Measurements from ENCODE around the gene CDNF. TPM values are rescaled to one million over a fixed set of nuclear protein-coding genes. Genes with fewer than 3 reads are reported as not detected.

The CDNF gene
- total RNA-seq, 4 donors from 2014 or later = 2.6 to 9.1 (median 3.8) TPM; not detected in 1

DNA sequence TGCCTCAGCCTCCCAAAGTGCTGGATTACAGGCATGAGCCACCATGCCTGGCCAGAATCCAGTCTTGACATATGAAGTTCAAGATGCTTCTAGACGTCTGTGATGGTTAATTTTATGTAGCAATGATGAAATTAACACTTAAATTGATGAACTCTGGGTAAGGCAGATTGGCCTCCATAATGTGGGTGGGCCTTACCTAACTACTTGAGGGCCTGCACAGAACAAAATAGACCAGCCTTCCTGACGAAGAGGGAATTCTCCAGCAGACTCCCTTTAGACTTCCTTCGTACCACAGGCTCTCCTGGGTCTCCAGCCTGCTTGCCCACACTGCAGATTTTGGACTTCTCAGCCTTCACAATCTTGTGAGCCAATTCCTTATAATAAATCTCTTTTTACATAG lies 4.7 kb downstream of the CDNF start:
- Histone ChIP-seq H3K4me3 (no peak overlapping the region), H3K4me1 (peaks cover 0 to 5% of the 10 kb centered on the region in 2 donors), H3K27me3 (no peaks in the 10 kb centered on the region), H3K9me3 (no peaks in the 10 kb centered on the region), H3K36me3 (no peaks in the 10 kb centered on the region), H3K27ac (no peak overlapping the region)
- no peak for DNase-seq
- intact Hi-C loops (cut with DNase I; ENCODE audit: low total_unique reads) = no loop called here
- TF ChIP-seq POLR2A (IDR thresholded peaks at IDR 0.05) (no peak), CTCF (IDR thresholded peaks at IDR 0.05) (no peak)

- H3K9me3 ChIP-seq = no peaks in the 10 kb centered on the region
- no peak for TF ChIP-seq POLR2A (IDR thresholded peaks at IDR 0.05)
- TF ChIP-seq CTCF (IDR thresholded peaks at IDR 0.05) = no peak
- intact Hi-C loops (cut with DNase I; ENCODE audit: low total_unique reads) = no loop called here
- H3K4me1 ChIP-seq = no peaks in the 10 kb centered on the region
- DNase-seq = no peak
- no peak overlapping the region for H3K27ac ChIP-seq
- no peaks in the 10 kb centered on the region for H3K27me3 ChIP-seq
- H3K36me3 ChIP-seq = no peaks in the 10 kb centered on the region
- H3K4me3 ChIP-seq = no peak overlapping the region
These were observed 11.6 kb downstream of the CDNF start for GRCh38 chr10:14826076-14826829.

DNA sequence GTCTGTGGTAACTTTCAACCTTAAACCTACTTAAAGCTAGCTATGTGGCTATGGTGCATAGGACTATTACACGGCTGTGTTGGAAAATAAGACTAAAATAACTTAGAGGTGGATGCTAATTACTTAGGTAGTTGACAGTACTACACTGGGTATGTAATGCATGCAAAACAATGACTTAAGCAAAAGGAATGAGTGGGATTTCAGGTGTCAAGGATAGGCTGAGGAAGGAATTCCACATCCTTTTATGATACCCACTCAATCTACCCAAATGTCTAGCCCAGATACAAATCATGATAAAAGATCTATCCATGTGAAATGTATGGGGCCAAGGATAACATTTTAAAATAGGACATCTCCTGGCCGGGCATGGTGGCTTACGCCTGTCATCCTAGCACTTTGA lies 13.9 kb downstream of the CDNF start:
- no peak overlapping the region for H3K27ac ChIP-seq
- no peaks in the 10 kb centered on the region for H3K9me3 ChIP-seq
- H3K4me3 ChIP-seq = no peak overlapping the region
- no peak for DNase-seq
- no peaks in the 10 kb centered on the region for H3K36me3 ChIP-seq
- no peaks in the 10 kb centered on the region for H3K27me3 ChIP-seq
- H3K4me1 ChIP-seq = no peaks in the 10 kb centered on the region
- TF ChIP-seq POLR2A (IDR thresholded peaks at IDR 0.05) (no peak), CTCF (IDR thresholded peaks at IDR 0.05) (no peak)
- intact Hi-C loops (cut with DNase I; ENCODE audit: low total_unique reads) = no loop called here

DNA sequence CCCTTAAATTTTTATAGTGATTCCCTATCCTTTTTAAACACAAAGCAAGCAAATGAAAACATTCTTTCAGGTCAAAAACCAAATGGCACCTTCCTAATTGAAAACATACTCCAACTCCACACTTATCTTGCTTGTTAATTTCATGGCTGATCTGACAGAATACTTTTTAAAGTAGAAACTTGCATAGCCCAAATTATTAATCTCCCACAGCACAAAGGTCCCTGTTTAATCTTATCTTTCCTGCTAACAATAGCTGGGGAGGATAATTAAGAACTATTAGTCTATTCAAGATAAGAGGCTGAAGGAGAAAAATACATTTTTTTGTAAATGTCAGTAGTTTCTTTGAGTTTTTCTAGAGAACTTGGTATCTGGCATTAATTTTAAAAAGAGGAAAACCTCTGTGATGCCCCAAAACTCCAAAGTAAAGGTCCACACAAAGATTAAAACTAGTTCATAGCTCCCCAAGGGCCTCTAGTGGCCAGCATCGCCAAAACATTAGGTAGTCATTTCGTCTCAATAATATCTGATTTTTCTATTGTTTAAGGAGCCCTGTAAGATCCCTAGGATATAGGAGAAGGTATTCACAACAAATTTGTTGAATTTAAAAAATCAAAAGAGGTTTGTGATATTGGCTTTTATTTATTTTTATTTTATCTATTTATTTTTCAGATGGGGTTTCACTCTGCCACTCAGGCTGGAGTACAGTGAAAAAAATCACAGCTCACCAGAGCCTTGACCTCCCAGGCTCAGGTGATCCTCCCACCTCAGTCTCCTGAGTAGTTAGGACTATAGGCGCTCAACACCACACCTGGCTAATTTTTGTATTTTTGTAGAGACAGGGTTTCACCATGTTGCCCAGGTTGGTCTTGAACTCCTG lies 14.7 kb downstream of the CDNF start:
- H3K36me3 ChIP-seq = no peaks in the 10 kb centered on the region
- intact Hi-C loops (cut with DNase I; ENCODE audit: low total_unique reads) = no loop called here
- H3K27me3 ChIP-seq = no peaks in the 10 kb centered on the region
- no peaks in the 10 kb centered on the region for H3K4me1 ChIP-seq
- peak; percentile 32 to 42 for DNase-seq
- TF ChIP-seq CTCF (IDR thresholded peaks at IDR 0.05) = peak; percentile 61 to 71 (median 66)
- no peak for TF ChIP-seq POLR2A (IDR thresholded peaks at IDR 0.05)
- no peaks in the 10 kb centered on the region for H3K9me3 ChIP-seq
- H3K27ac ChIP-seq = no peak overlapping the region
- no peak overlapping the region for H3K4me3 ChIP-seq
